Esophagus muscularis mucosa (tissue), 4 donors: ENCODE results near the gene CEL.

ENCODE experiments used
- EP300 ChIP-seq: sonication (generic); formaldehyde crosslinking; IDR thresholded peaks from one replicate; pipeline ENCODE4 v1.6.1; 2017; ENCODE audit warnings: antibody characterized with exemption
- POLR2A ChIP-seq: fragments of 450-650 bp; IDR thresholded peaks from one replicate; pipeline ENCODE4 v1.6.1; 2017; ENCODE audit warnings: antibody characterized with exemption, moderate library complexity, mild to moderate bottlenecking, low read depth
- POLR2AphosphoS5 ChIP-seq, 2 donors: sonication (generic); formaldehyde crosslinking; IDR thresholded peaks; one replicate each; pipeline ENCODE4 v1.6.1; 2017; ENCODE audit warnings: antibody characterized with exemption in 2 of 2
- TF ChIP-seq, protein P1 (sequence below), 3 experiments: fragments of 200-600 bp in 2 of 3; fragments of 450-650 bp in 1 of 3; sonication (generic) in 2 of 3; IDR thresholded peaks; one replicate each; pipeline ENCODE4 v1.5.1; 2017 to 2019; ENCODE audit warnings: antibody characterized with exemption in 3 of 3, mild to moderate bottlenecking in 2 of 3, moderate library complexity in 1 of 3

DNA sequence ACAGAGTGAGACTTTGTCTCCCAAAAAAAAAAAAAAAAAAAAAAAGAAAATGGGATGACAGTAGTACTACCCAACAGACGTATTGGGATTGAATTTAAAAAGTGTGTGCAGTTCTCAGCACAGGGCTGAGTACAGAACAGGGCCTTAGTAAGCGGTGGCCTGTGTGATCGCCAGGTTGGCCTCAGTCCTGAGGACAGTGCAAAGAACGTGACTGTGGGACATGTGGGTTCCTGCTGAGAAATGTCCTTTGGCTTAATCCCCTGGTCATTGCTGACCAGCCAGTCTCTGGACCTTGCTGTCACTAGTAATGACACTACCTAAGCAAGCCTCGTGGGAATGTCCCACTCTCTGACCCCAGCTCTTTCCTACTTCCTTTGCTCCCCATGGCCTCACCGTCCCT lies 17.7 kb upstream of the CEL start:
- TF ChIP-seq, protein P1, sequence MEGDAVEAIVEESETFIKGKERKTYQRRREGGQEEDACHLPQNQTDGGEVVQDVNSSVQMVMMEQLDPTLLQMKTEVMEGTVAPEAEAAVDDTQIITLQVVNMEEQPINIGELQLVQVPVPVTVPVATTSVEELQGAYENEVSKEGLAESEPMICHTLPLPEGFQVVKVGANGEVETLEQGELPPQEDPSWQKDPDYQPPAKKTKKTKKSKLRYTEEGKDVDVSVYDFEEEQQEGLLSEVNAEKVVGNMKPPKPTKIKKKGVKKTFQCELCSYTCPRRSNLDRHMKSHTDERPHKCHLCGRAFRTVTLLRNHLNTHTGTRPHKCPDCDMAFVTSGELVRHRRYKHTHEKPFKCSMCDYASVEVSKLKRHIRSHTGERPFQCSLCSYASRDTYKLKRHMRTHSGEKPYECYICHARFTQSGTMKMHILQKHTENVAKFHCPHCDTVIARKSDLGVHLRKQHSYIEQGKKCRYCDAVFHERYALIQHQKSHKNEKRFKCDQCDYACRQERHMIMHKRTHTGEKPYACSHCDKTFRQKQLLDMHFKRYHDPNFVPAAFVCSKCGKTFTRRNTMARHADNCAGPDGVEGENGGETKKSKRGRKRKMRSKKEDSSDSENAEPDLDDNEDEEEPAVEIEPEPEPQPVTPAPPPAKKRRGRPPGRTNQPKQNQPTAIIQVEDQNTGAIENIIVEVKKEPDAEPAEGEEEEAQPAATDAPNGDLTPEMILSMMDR (IDR thresholded peaks at IDR 0.05) = no peak
- TF ChIP-seq EP300 (no peak), POLR2A (no peak), POLR2AphosphoS5 (IDR thresholded peaks at IDR 0.05) (no peak)
